ENCODE data around the gene FAR2.

FAR2 gene

GRCh38 chr12:29277231-29277630, 128.2 kb downstream of the FAR2 start:
- TF ChIP-seq CTCF (IDR thresholded peaks at IDR 0.05; ENCODE audit: low read depth, low read length, missing control alignments) = no peak
- H3K4me3 ChIP-seq (ENCODE audit: low read depth, low read length) = no peak overlapping the region
- DNase-seq (ENCODE audit: low read depth) = no peak

DNA sequence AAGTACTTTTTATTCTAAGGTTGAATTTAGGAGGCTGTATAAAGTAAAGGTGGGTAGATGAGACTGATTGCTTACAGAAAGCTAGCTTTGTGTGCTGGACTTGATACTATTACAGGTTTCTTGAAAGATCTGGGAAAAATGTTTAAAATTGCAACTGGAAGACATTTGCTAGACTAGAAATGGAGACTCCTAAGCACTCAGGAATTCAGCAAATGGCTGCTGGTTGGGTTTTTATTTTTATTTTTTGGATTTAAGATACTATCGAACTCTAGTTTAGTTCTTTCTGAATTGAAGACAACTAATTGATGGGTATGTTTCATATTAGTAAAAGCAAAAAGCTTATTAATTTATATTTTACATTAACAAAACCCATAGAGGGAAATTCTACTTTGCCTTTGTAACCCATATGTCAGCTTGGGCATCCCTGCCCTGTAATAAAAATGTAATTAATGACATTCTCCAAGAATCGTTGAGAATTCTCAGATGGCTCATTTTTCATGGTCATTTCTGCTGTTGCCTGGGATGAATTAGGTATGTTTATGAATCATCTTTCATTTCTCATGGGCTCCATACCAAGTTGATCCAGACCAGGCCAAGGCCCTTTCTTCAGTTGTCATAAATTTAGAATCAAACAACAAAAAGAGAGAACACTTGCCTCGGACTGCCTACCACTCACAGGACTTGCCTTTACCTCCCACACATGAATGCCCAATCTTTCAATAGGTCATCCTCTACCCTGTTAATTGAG, 129.8 kb downstream of the FAR2 start:
- no peak for TF ChIP-seq CTCF (IDR thresholded peaks at IDR 0.05; ENCODE audit: low read depth, low read length, missing control alignments)
- DNase-seq (ENCODE audit: low read depth) = no peak
- H3K4me3 ChIP-seq (ENCODE audit: low read depth, low read length) = no peak overlapping the region

- no peak for TF ChIP-seq CTCF (IDR thresholded peaks at IDR 0.05; ENCODE audit: low read depth, low read length, missing control alignments)
- no peak for DNase-seq (ENCODE audit: low read depth)
- no peak overlapping the region for H3K4me3 ChIP-seq (ENCODE audit: low read depth, low read length)
Measured at GRCh38 chr12:29281371-29282005, 132.4 kb downstream of the FAR2 start.

GRCh38 chr12:29282031-29282816, 133.1 kb downstream of the FAR2 start:
- no peak overlapping the region for H3K4me3 ChIP-seq (ENCODE audit: low read depth, low read length)
- DNase-seq (ENCODE audit: low read depth) = no peak
- no peak for TF ChIP-seq CTCF (IDR thresholded peaks at IDR 0.05; ENCODE audit: low read depth, low read length, missing control alignments)

- no peak for DNase-seq (ENCODE audit: low read depth)
- no peak overlapping the region for H3K4me3 ChIP-seq (ENCODE audit: low read depth, low read length)
- no peak for TF ChIP-seq CTCF (IDR thresholded peaks at IDR 0.05; ENCODE audit: low read depth, low read length, missing control alignments)
Measured at GRCh38 chr12:29283969-29284700, 135.1 kb downstream of the FAR2 start.

DNA sequence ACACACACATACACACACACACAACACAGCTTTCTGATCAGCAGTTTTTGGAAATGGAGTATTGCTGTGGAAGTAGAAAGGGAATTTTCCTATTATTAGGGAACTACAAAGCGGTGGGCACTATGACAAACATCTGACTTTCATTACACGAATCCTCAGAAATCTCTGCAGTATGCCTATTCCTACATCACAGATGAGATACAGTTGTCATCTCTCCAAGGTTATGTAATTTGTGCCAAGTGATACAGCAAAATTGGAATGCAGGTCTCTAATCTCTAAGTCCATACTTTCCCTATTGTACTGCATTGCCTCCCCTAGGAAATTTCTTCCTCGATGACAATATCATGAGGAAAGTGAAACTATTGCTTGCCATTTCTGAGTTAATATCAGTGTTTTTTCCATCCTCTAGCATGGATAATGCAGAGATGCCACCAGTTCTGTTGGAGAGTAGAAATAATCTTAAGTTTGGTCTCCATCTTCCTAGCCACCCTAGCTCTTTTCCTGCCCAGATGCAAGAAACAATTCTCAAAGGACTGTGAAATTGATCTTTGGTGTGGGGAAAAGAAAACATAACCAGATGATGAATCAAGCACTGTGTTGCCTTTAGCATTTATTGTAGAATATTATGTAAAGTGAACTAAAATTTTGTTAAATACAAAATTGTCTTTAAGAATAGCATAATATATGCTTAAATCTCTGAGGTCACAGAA, 137.2 kb downstream of the FAR2 start:
- TF ChIP-seq CTCF (IDR thresholded peaks at IDR 0.05; ENCODE audit: low read depth, low read length, missing control alignments) = no peak
- DNase-seq (ENCODE audit: low read depth) = no peak
- no peak overlapping the region for H3K4me3 ChIP-seq (ENCODE audit: low read depth, low read length)
